Tibial nerve (tissue), 3 donors: Measurements from ENCODE around the gene GPR137B.

ENCODE experiments used
- CTCF ChIP-seq, 5 experiments: fragments of 200-600 bp in 3 of 5; fragments of 450-650 bp in 2 of 5; sonication (generic) in 3 of 5; IDR thresholded peaks; one replicate each; pipeline ENCODE4 v1.5.1; 2016 to 2019; ENCODE audit warnings: antibody characterized with exemption in 5 of 5, mild to moderate bottlenecking in 3 of 5, moderate library complexity in 2 of 5
- POLR2A ChIP-seq, 2 donors: fragments of 450-650 bp; IDR thresholded peaks; one replicate each; pipeline ENCODE4 v1.6.1; 2017; ENCODE audit warnings: antibody characterized with exemption in 2 of 2, mild to moderate bottlenecking in 2 of 2, moderate library complexity in 2 of 2

GRCh38 chr1:236159704-236160539, 17.6 kb downstream of the GPR137B start:
- TF ChIP-seq CTCF (IDR thresholded peaks at IDR 0.05), result no peak
- no peak for TF ChIP-seq POLR2A (IDR thresholded peaks at IDR 0.05)
